Measurements from ENCODE around the gene ODAD3.
"Not testable (repeated sequence)": the region's sequence is repeated elsewhere in the genome, so short reads cannot be mapped to it uniquely, and the experiment has no call there.

Gene ODAD3

GRCh38 chr19:11458912-11459311 is 24.0 kb upstream of the ODAD3 start:
- DNase-seq, result not testable (repeated sequence)

DNA sequence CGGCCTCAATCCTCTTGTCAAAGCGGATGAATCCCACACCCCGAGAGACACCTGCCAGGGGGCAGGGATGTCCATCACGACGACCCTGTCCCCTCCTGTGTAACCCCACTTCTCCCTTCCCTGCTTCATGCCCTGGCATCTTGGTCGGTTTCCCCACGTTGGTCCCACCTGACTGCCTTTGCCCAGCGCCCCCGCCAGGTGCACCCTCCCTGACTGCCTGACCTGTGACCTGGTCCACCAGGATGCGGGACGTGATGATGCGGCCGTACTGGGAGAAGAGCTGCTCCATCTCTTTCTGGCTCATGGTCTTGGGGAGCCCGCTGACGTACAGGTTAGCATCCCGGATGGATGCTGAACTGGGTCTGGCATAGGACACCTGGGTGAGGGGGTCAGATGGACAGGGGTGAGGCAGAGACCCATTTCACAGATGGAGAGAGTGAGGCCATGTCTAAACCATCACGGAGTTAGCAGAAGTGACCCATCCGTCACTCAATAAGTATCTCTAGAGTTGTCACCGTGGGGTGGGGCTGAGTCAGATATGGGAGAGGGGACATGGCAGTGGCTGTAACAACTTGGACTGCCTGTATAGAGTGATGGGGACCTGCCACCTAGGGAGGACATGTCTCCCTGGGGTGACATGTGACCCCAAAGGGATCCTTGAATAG is 23.4 kb upstream of the ODAD3 start:
- DNase-seq, result no peak

DNA sequence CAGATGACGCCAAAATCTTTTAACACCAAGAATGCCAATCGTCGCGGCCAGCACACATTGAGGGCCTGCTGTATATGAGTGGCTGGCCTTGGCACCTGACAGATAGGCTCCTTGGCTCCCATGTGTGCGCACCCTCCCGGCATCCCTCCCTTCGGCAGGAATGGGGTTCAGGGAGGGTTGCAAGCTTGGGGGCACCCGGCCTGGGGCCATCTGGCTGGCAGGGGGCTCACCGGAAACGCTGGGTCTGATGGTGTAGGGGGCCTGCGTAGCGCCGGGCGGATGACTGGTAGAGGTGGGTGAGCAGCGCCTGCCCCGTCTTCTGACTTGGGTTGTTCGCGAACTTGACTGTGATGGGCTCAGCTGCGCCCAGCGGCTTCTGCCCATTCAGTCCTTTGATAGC is 22.9 kb upstream of the ODAD3 start:
- no peak for DNase-seq

- no peak for DNase-seq
These were observed 22.2 kb upstream of the ODAD3 start for GRCh38 chr19:11457115-11457514.

DNA sequence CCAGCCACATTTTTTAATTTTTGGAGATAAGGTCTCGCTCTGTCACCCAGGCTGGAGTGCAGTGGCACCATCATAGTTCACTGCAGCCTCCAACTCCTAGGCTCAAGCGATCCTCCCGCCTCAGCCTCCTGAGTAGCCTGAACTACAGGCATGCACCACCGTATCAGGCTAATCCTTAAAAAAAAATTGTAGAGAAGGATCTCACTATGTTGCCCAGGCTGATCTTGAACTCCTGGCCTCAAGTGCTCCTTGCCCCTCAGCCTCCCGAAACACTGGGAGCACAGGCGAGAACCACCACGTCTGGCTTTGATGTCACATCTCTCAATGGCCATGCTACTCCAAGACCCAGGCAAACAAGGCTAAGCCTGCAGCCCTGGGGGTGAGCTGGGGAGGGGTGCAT is 21.7 kb upstream of the ODAD3 start:
- no peak for DNase-seq

DNA sequence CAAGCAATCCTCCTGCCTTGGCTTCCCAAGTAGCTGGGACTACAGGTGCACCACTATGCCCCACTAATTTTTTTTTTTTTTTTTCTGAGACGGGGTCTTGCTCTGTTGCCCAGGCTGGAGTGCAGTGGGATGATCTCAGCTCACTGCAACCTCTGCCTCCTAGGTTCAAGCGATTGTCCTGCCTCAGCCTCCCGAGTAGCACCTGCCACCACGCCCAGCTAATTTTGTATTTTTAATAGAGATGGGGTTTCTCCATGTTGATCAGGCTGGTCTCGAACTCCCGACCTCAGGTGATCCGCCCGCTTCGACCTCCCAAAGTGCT is 20.3 kb upstream of the ODAD3 start:
- not testable (repeated sequence) for DNase-seq

DNA sequence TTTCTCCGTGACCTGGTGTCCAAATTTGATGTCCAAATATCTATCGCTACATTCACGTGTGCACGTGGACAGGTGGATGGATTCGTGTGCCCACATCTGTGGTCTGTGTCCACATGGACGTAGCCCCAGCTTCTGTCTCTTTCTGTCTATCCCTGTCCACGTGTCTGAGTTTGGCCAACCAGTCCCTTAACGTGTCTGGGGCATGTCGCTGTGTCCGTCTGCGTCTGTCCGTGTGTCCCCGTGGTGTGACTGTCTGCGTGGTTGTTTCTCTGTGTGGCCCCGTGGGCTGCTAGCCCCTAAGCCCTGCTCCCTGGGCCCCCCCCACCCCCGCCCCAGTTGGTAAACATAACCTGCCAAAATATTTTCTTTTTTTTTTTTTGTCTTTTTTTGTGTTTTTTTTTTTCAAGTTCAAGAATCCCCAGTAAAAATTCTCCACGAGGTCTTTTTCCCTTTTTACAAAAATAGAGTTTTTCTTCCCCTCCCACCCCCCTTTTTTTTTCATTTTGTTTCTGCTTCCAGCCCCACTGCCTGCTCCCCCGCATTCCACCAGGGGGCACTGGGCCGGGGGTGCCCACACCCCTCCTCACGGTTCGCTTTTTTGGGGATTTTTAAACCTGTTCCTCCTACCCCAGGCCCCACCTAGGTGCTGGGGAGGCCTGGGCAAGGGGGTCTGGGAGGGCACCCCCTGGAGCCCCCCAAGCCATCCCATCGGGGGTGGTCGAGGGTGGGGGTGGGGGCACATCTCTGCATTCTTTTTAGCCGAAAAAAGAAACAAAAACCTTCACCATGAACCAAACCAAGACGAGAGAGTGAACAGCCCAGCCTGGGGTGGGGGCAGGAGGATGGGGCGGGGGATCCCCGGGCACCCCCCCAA is 18.8 kb upstream of the ODAD3 start:
- no peak for DNase-seq

GRCh38 chr19:11452620-11453310 is 17.8 kb upstream of the ODAD3 start:
- no peak for DNase-seq

DNA sequence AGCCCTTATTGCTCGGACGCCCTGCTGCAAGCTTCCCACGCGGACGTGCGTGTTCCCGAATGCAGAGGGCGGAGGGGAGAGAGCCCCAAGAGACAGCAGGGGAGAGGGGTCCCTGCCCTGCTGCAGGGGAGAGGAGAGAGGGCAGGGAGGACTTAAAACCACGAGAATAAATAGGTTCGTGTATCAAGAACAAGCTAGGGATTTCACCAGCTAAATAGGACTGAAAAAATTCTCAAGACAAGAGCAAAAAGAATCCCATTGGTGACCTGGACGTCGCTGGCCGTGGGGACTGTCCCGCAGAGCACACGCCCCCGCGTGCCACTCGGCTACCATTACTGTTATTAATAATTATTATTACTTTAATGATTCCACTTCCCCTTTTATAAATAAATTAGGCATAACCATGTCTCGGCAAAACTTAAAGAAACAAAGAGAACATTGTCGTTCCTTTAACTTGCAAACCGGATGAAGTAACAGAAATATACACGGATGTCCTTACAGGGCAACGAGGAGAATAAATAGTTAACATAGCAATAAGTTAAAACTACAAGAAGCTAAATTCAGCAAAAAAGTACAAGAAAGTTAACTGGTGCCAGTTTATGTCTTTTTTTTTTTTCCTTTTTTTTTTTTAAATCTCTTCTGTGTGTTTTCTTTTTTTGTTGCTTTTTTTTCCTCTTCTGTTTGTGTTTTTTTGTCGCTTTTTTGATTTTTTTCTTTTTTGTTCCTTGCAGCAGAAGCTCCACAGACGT is 17.1 kb upstream of the ODAD3 start:
- DNase-seq, result no peak

GRCh38 chr19:11451327-11451870 is 16.5 kb upstream of the ODAD3 start:
- no peak for DNase-seq

- no peak for DNase-seq
These were observed 15.8 kb upstream of the ODAD3 start for GRCh38 chr19:11450570-11451326.

DNA sequence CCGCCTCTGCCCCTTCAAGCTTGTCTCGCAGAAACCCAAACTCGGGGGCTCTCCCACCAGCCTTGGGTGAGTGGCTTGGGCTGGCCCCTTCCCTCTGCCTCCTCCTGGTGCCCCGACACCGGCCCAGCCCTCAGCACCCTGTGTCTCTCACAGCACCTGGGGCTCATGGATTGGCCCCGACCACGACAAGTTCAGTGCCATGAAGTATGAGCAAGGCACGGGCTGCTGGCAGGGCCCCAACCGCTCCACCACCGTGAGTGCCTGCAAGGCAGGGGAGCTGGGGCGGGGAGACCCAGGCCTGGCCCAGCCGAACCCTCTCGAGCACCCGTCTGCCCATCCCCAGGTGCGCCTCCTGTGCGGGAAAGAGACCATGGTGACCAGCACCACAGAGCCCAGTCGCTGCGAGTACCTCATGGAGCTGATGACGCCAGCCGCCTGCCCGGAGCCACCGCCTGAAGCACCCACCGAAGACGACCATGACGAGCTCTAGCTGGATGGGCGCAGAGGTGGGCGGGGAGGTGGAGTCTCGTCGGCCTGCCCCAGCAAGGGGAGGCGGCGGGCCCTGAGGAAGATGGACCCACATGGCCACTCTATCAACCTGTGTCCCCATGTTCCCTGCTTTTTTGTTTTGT is 14.1 kb upstream of the ODAD3 start:
- no peak for DNase-seq

DNA sequence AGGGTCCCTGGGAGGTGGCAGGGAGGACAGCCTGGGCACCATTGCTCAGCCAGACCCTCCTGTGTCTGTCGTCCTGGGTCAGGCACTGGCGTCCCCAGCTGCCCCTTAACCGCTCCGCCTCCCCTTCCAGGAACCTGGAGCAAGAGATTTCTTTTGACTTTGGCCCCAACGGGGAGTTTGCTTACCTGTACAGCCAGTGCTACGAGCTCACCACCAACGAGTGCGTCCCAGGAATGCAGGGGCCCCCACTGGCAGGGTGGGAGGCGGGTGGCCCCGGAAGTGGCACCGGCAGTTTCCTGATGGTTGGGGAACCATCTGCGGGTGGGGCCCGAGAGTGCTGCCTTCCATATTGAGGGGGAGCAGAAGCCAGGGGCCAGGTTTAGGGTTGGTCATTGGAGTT is 13.5 kb upstream of the ODAD3 start:
- DNase-seq, result no peak

DNA sequence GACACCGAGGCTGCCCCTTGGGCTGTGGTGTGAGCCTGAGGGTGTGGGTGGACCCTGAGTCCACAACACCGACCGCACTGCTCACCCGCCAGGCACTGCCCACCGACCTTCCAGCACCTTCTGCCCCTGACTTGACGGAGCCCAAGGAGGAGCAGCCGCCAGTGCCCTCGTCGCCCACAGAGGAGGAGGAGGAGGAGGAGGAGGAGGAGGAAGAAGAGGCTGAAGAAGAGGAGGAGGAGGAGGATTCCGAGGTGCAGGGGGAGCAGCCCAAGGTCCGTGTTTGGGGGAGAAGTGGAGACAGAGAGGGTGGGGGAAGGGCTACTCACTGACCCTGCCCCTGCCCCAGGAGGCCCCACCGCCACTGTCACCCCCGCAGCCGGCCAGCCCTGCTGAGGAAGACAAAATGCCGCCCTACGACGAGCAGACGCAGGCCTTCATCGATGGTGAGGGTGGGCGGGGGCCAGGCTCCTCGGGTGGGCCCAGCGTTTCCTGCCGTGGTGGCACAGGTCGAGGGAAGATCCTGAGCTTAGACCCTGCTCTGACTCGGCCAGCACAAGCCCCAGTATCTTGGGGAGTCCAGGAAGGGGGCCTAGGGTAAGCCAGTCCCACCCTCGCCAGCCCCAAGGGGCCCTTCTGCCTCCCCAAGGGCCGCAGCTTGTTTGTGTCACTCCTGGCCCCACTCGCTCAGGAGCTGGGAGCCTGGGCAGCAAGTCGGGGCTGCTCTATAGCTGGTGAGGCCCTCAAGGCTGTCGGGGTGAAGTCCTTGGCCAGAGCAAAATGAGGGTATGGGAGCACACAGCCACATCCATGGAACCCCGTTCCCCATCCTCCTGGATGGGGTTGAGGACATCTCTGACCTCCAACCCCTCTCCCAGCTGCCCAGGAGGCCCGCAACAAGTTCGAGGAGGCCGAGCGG is 12.7 kb upstream of the ODAD3 start:
- DNase-seq, result no peak

- DNase-seq, result no peak
These were observed 11.9 kb upstream of the ODAD3 start for GRCh38 chr19:11446652-11447301.

GRCh38 chr19:11446271-11446651 is 11.3 kb upstream of the ODAD3 start:
- DNase-seq, result no peak

DNA sequence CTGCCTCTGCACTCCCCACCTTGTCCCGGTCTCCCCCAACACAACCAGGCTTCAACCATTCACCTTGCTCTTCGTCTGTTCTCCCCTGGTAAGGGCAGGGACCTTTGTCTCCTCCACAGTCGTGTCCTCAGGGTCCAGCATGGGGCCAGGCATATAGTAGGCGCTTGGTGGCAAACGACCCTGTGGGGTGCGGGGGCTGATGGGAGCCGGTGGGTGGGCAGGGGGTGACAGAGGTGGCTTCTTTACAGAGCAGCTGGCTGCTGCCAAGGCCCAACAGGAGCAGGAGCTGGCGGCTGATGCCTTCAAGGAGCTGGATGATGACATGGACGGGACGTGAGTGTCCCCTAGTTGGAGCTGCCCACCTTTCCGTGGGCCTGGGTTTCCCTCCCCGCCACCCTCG is 10.2 kb upstream of the ODAD3 start:
- no peak for DNase-seq

DNA sequence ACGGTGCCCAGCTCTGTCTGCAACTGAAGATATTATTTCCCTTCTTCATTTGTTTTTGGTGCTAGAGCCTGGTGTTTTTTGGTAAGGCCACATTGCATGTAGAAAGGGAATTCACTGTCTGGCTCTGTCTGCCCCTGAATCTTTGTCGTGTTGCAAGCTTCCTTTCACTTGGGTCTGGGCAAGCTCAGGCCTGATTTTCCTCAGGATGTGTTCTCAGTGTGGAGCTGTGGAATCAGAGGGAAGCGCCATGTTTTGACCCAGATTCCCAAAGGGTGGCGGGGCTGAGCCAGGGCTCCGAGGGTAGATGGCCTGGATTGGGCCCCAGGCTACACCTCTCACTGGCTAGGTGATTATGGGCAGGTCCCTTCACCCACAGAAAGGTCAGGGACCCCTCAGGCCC is 9.1 kb upstream of the ODAD3 start:
- no peak for DNase-seq

DNA sequence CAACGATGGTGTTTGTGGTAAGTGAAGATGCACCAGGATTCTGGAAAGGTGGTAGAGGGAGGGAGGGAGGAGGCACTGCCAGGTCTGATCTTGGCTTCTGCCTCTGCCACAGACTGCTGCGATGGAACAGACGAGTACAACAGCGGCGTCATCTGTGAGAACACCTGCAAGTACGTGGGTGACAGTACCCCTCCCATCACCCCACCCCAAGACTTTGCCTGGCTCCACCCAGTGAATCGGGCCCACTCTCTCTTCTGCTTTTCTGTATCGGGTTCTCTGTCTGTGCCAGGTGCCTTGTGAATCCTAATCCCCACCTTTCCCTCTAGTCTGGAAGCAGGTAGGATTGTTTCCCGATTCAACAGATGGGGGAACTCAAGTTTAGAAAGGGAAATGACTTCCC is 3.0 kb upstream of the ODAD3 start:
- DNase-seq, result no peak

- DNase-seq, result no peak
These were observed 952 bp upstream of the ODAD3 start for GRCh38 chr19:11435833-11436313.

Data from NCI-H187 treated with DMSO at 0.1 percent for 48 hours (cell line).